HG03571 (cell line): ENCODE measurements around the gene ARGFX.
A peak's percentile ranks its signal among the peaks of the same experiment; 100 is the strongest.
"Not testable (repeated sequence)": the region's sequence is repeated elsewhere in the genome, so short reads cannot be mapped to it uniquely, and the experiment has no call there.

Experiments used
- ATAC-seq: cut with Tn5 transposase; IDR thresholded peaks from one replicate; pipeline ENCODE4 v1.9.1; 2021; ENCODE audit not compliant: unreplicated experiment

Gene ARGFX

GRCh38 chr3:121567649-121568048, at the start of gene ARGFX:
Gene ARGFX, plus strand, starts transcription at chr3:121567949. Its CDS starts 2,765 bp downstream, at chr3:121570714.
- no peak for ATAC-seq

DNA sequence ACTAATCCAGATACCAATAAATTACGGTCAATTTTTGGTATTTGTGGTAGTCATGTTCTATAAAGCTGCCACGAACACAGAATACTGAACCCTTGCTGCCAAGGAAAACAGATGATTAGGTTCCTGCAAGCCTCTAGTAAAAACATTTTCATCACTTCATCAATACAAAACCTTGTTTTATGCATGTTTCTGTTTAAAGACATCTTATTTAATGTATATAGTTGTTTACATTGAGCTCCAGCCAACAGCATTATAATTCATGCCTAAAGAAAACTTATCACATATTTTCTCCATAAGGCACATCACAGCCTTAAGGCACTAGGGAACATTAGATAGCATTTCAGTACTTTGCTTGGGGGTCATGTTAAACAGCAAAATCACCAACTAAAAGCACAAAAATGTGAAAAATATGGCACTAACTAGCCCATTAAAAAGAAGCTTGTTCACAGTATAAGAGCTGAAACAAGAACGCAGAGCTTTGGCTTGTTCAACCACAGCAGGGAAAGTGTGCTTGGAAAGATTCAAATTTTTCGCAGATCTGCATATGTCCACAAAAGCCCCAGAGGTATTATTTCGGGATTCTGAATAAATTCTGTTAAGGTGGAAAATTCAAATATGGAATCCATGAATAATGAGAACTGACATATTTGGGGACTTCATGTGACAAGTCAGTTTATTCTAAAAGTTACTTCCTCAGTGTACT, 49.6 kb upstream of the ARGFX start:
- no peak for ATAC-seq

DNA sequence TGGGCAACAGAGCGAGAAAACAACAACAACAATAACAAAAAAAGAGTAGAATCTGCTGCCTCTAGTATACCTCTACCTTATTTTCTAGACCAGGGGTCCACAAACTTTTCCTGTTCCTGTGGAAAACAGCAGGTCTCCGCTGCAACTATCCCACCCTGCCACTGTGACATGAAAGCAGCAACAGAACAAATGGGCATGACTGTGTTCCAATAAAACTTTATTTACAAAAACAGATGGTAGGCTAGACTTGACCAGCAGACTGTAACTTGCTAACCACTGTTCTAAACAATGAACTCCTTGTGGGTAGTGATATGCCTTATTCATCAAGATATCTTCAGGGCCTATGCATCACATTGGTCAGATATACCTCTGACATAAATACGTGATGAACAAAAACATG, 47.2 kb upstream of the ARGFX start:
- no peak for ATAC-seq

- no peak for ATAC-seq
Measured at GRCh38 chr3:121529308-121529707, 38.4 kb upstream of the ARGFX start.

- ATAC-seq, result no peak
Measured at GRCh38 chr3:121531269-121531668, 36.5 kb upstream of the ARGFX start.

DNA sequence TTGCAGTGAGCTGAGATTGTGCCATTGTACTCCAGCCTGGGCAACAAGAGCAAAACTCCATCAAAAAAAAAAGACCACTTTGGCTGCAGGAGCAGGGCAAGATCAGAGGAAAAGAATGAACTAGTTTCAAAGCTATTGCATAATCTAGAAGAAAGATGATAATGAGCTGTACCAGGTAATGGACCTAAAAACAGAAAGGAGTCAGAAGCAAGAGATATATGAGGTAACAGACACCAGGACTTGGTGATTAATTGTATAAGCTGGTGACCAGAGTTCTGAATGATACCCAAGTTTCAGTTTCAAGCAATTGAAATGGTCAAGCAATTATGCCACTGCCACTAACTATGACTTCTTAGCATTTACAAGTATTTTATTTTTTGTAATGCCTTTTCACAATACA, 24.8 kb upstream of the ARGFX start:
- no peak for ATAC-seq

DNA sequence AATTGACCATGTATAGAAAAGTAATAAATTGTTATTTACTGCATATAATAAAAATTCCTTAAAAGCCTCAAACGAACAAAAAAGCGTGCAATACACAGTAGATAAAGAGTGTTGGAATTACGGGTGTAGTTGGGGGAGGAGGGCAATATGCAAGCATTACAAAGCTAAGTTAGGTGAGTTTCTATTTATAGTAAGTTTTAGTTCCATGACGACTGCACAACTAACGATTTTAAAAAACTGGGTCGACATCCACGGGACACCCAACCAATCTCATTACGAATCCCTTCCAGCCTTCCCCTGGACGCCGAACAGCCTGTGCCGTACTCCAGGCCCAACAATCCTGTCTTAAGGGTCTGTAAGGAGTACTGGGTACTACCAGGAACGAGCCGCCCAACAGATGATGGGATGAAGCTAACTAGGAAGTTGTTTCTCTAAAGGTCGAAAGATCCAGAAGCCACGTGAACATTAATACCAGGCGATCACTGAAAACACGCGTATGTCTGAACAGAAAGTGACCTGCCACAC, 22.6 kb upstream of the ARGFX start:
- ATAC-seq, result no peak

- peak; percentile 79 for ATAC-seq
Measured at GRCh38 chr3:121545574-121546455, 21.9 kb upstream of the ARGFX start, which contains the start of gene POLQ. Gene POLQ, minus strand, starts transcription at chr3:121545988. Its CDS starts 111 bp downstream, at chr3:121545877.

DNA sequence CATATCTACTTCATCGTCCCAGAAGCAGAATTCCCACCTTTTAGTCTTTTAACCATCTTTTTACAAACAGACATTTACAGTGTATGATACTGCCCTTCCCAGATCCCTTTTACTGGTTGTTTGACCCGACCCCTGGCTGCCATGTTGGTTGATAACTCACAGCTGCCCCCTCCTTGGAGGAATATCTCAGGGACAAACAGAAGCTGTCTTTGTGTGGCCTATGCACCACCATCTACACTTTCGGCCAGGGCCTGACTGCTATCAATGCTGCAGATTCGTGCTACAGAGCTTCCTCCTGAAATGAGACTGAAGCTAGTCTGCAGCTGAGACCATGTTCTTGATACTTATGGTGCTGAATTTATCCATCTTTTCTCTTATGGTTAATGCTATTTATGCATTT, 15.4 kb upstream of the ARGFX start:
- no peak for ATAC-seq

DNA sequence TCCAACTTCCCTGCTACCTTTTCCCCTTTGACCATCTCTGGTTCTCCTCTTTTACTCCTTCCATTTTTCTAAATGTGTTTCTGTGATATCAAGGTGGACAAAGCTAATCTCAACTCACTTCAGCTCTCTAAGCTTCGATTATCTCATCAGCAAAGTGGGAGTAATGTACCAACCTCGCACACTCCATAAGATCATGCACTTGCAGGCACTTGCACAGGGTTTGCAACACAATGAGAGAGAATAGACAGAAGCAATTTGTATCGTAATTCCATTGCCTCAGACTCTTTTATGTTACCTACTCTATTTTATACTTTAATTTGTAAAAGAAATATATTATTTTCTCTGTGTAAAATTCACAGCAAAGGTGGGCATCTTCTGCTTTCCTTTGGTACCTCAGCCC, 15.0 kb upstream of the ARGFX start:
- ATAC-seq, result no peak

DNA sequence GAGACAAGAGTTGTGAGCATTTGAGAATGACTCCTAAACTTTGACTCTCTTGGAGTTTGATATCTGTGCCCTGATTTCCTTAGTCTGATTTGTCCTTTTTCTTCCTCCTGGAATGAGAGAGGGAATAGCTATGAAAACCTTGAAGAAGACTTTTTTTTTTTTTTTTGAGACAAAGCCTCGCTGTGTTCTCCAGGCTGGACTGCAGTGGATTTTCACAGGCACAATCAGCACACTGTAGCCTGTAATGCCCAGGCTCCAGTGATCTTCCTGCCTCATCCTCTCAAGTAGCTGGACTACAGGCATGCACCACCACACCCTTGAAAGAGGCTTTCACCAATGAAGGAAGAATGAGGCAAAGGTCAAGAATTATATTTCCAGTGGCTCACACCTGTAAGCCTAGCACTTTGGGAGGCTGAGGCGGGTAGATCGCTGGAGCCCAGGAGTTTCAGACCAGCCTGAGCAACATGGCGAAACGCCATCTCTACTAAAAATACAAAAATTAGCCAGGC, 10.3 kb upstream of the ARGFX start:
- ATAC-seq, result no peak

DNA sequence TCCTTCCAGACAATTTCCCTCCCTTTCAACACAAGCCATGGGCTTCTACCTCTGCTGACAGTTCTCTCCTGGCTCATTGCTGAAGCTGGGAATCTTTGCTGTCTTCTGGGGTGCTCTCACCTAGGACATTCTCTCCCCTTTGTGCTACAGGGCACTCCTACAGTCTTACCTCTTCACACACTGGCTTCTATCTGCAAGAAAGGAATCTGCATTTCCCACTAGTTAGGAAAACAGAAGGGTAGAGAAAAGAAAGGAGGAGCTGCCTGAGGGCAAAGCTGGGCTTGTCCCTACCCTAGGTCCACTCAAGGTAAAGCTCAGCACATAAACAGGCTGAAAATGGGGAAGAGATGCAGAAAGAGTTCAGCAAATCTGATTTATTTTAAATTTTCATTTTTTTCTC, 5.6 kb upstream of the ARGFX start:
- no peak for ATAC-seq

DNA sequence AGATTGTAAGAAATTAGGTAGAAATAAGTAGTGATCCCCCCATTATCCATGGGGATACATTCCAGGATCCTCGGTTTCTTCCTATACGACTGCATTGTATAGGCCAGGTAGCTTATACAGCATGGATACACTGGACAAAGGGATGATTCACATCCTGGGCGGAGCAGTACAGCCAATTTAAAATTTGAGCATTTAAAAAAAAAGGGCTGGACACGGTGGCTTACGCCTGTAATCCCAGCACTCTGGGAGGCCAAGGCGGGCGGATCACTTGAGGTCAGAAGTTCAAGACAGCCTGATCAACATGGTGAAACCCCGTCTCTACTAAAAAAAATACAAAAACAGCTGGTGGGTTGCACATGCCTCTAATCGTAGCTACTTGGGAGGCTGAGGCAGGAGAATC, 976 bp upstream of the ARGFX start:
- no peak for ATAC-seq

DNA sequence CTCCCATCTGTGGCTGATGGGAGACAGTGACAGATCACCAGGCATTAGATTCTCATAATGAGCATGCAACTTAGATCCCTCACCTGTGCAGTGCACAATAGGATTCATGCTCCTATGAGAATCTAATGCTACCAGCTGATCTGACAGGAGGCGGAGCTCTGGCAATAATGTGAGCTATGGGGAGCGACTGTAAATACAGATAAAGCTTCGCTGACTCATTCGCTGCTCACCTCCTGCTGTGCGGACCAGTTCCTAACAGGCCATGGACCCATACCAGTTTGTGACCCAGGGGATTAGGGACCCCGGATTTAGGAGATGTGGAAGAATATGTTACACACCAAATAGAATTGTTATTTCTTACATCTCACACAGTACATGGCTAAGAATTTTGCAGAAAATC, 6.7 kb downstream of the ARGFX start:
- ATAC-seq, result no peak

GRCh38 chr3:121581691-121582090, 13.9 kb downstream of the ARGFX start:
- no peak for ATAC-seq

GRCh38 chr3:121584418-121584817, 16.7 kb downstream of the ARGFX start:
- ATAC-seq, result no peak

- no peak for ATAC-seq
Measured at GRCh38 chr3:121592856-121593702, 25.3 kb downstream of the ARGFX start, which contains the start of gene FBXO40. Gene FBXO40, plus strand, starts transcription at chr3:121593379. Its CDS starts 27,197 bp downstream, at chr3:121620576.

- not testable (repeated sequence) for ATAC-seq
Measured at GRCh38 chr3:121593806-121594205, 26.1 kb downstream of the ARGFX start.

DNA sequence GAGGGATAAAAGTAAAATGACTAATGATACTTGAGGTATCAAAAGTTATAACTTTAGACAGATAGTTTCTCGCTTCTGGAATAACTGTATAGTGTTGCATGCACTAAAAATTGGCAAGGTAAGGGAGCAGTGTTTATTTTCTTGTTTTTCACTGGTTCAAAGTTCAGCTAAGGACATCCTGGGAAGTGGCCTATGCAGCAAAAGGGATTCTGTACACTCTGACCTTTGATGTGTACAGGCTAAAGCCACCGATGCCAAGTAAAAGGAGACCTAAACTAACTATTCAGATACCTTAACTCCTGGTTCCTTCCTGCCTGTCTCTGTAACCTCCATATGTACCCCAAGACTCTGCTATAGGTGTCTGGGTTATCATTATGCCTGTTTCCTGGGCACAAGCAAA, 27.1 kb downstream of the ARGFX start:
- no peak for ATAC-seq

DNA sequence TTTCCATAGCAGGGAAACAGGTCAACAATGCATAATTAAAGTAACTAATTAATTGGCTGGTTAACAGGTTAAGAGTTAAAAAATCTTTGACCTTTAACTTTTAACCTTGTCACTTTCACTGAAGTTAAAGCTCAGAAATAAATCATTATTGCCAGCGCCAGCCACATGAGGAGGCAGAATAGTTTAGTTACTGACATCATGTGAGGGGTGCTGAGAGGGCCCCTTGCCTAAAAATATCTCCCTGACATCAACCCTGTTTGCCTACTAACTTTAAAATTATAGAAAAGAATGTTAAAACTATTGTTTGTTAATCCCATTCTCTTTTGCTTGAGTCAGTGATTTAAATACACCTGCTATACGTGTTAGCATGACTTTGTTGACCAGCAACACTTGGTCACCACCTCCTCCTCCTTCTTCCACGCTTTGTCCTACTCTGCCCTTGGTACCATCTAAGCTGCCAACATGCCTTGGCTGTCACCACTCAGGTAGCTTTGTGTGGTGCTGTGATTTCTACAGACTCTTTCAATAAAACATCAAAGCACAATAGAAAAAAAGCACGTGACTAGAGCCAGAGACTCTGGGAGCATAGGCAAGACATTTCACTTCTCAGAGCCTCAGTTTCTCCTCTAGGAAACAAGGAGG, 28.1 kb downstream of the ARGFX start:
- ATAC-seq, result no peak
